H9 (cell line): ENCODE measurements around the gene CCDC28B. TPM values are rescaled to one million over a fixed set of nuclear protein-coding genes. Genes with fewer than 3 reads are reported as not detected.

Experiments
- DNase-seq: peaks from one replicate; pipeline ENCODE4 v3.0.0-alpha.2; 2017
- H2AFZ ChIP-seq: one replicate; pipeline ENCODE4 v1.6.1; 2013; ENCODE audit warnings: mild to moderate bottlenecking, low read length, control low read depth, moderate library complexity
- H2AK5ac ChIP-seq: 2 replicates; pipeline ENCODE4 v1.6.1; 2013; ENCODE audit warnings: low read length, control low read depth, mixed read lengths; ENCODE audit not compliant: insufficient read length
- H2BK120ac ChIP-seq: one replicate; pipeline ENCODE4 v1.6.1; 2013; ENCODE audit warnings: low read depth, mild to moderate bottlenecking, low read length, control low read depth, inconsistent platforms; ENCODE audit not compliant: poor library complexity, severe bottlenecking
- H2BK12ac ChIP-seq: 2 replicates; pipeline ENCODE4 v1.6.1; 2013; ENCODE audit warnings: low read length, control low read depth, mixed read lengths, low read depth; ENCODE audit not compliant: insufficient read length
- H2BK15ac ChIP-seq: 2 replicates; pipeline ENCODE4 v1.6.1; 2013; ENCODE audit warnings: low read depth, low read length, control low read depth
- H2BK20ac ChIP-seq: one replicate; pipeline ENCODE4 v1.6.1; 2013; ENCODE audit warnings: low read depth, mild to moderate bottlenecking, low read length, control low read depth, inconsistent platforms; ENCODE audit not compliant: poor library complexity, severe bottlenecking
- H2BK5ac ChIP-seq: 2 replicates; pipeline ENCODE4 v1.6.1; 2013; ENCODE audit warnings: low read length, control low read depth, mixed read lengths; ENCODE audit not compliant: insufficient read length
- H3K14ac ChIP-seq: 2 replicates; pipeline ENCODE4 v1.6.1; 2013; ENCODE audit warnings: low read length, control low read depth; ENCODE audit not compliant: insufficient read depth
- H3K18ac ChIP-seq: 2 replicates; pipeline ENCODE4 v1.6.1; 2013; ENCODE audit warnings: low read depth, mild to moderate bottlenecking, mixed read lengths, low read length, control low read depth; ENCODE audit not compliant: insufficient read length
- H3K23ac ChIP-seq: 2 replicates; pipeline ENCODE4 v1.6.1; 2013; ENCODE audit warnings: low read length, control low read depth, mixed read lengths, low read depth; ENCODE audit not compliant: insufficient read length
- H3K23me2 ChIP-seq: 2 replicates; pipeline ENCODE4 v1.6.1; 2013; ENCODE audit warnings: low read depth, mild to moderate bottlenecking, mixed read lengths, low read length, control low read depth; ENCODE audit not compliant: insufficient read length, poor library complexity, severe bottlenecking
- H3K27ac ChIP-seq: 2 replicates; pipeline ENCODE4 v1.5.1; 2013; ENCODE audit warnings: low read length, control low read depth, mixed read lengths, low read depth; ENCODE audit not compliant: insufficient read length
- H3K27me3 ChIP-seq: 2 replicates; pipeline ENCODE4 v1.6.1; 2013; ENCODE audit warnings: low read length, control low read depth, inconsistent platforms; ENCODE audit not compliant: insufficient read depth
- H3K4ac ChIP-seq: 2 replicates; pipeline ENCODE4 v1.6.1; 2013; ENCODE audit warnings: low read depth, mild to moderate bottlenecking, control low read depth, inconsistent platforms, low read length, moderate library complexity
- H3K4me1 ChIP-seq: 2 replicates; pipeline ENCODE4 v1.6.1; 2013; ENCODE audit warnings: low read length, control low read depth, inconsistent platforms; ENCODE audit not compliant: insufficient read depth
- H3K4me2 ChIP-seq: 2 replicates; pipeline ENCODE4 v1.6.1; 2013; ENCODE audit warnings: low read length, control low read depth, mixed read lengths; ENCODE audit not compliant: insufficient read length, insufficient read depth
- H3K56ac ChIP-seq: 2 replicates; pipeline ENCODE4 v1.6.1; 2013; ENCODE audit warnings: low read depth, mild to moderate bottlenecking, mixed read lengths, low read length, control low read depth; ENCODE audit not compliant: insufficient read length
- H3K79me1 ChIP-seq: 2 replicates; pipeline ENCODE4 v1.6.1; 2013; ENCODE audit warnings: low read depth, mild to moderate bottlenecking, moderate library complexity, low read length, control low read depth, inconsistent platforms; ENCODE audit not compliant: insufficient read depth, poor library complexity, severe bottlenecking
- H3K79me2 ChIP-seq: 2 replicates; pipeline ENCODE4 v1.6.1; 2013; ENCODE audit warnings: low read length, control low read depth, inconsistent platforms; ENCODE audit not compliant: insufficient read depth
- H3K9ac ChIP-seq: 2 replicates; pipeline ENCODE4 v1.6.1; 2013; ENCODE audit warnings: low read length, control low read depth, mixed read lengths; ENCODE audit not compliant: insufficient read length; ENCODE audit errors: extremely low read depth
- H3K9me3 ChIP-seq: one replicate; pipeline ENCODE4 v1.6.1; 2013; ENCODE audit warnings: low read depth, low read length, inconsistent platforms; ENCODE audit not compliant: control insufficient read depth
- H3T11ph ChIP-seq: one replicate; pipeline ENCODE4 v1.6.1; 2013; ENCODE audit warnings: mild to moderate bottlenecking, low read length, control low read depth, inconsistent platforms
- H4K20me1 ChIP-seq: one replicate; pipeline ENCODE4 v1.6.1; 2013; ENCODE audit not compliant: control insufficient read depth, insufficient read length, insufficient read depth
- H4K5ac ChIP-seq: 2 replicates; pipeline ENCODE4 v1.6.1; 2013; ENCODE audit warnings: low read depth, mild to moderate bottlenecking, mixed read lengths, low read length, control low read depth; ENCODE audit not compliant: insufficient read length
- H4K8ac ChIP-seq: replicated peaks from 2 replicates; pipeline ENCODE4 v1.6.1; 2013; ENCODE audit warnings: low read length, control low read depth, mixed read lengths, low read depth; ENCODE audit not compliant: insufficient read length
- H4K91ac ChIP-seq: 2 replicates; pipeline ENCODE4 v1.6.1; 2013; ENCODE audit warnings: low read depth, mild to moderate bottlenecking, moderate library complexity, mixed read lengths, low read length, control low read depth; ENCODE audit not compliant: insufficient read length
- H3K27ac Mint-ChIP-seq, 3 experiments: 2 replicates in 2 of 3; 3 replicates in 1 of 3; pipeline ENCODE4 v1.8.0; 2020 to 2021; ENCODE audit warnings: mixed read lengths in 3 of 3, mild to moderate bottlenecking in 1 of 3, moderate library complexity in 1 of 3
- H3K27me3 Mint-ChIP-seq: 2 replicates; pipeline ENCODE4 v1.8.0; 2021; ENCODE audit warnings: low read depth, mild to moderate bottlenecking, moderate library complexity, mixed read lengths
- H3K36me3 Mint-ChIP-seq, 3 experiments: 2 replicates in 2 of 3; 3 replicates in 1 of 3; pipeline ENCODE4 v1.8.0; 2020 to 2021; ENCODE audit warnings: low read depth in 3 of 3, mixed read lengths in 3 of 3; ENCODE audit not compliant: insufficient read depth in 1 of 3
- H3K4me1 Mint-ChIP-seq, 2 experiments: 2 replicates each; pipeline ENCODE4 v1.8.0; 2020; ENCODE audit warnings: mixed read lengths in 2 of 2
- H3K4me3 Mint-ChIP-seq, 2 experiments: 2 replicates in 1 of 2; 3 replicates in 1 of 2; pipeline ENCODE4 v1.8.0; 2020 to 2021; ENCODE audit warnings: mild to moderate bottlenecking in 2 of 2, mixed read lengths in 2 of 2, moderate library complexity in 1 of 2
- H3K9me3 Mint-ChIP-seq, 2 experiments: 2 replicates in 1 of 2; 3 replicates in 1 of 2; pipeline ENCODE4 v1.8.0; 2020; ENCODE audit warnings: mild to moderate bottlenecking in 2 of 2, mixed read lengths in 2 of 2, moderate library complexity in 1 of 2
- CTCF ChIP-seq: fragments of 200-600 bp; sonication (generic); conservative IDR thresholded peaks from 3 replicates; pipeline ENCODE4 v1.8.0; 2021; ENCODE audit warnings: antibody characterized with exemption, mild to moderate bottlenecking
- WGBS: extraction: QIAGEN DNeasy Blood & Tissue Kit; methylation state at CpG from one replicate; pipeline ENCODE4 v1.1.7; 2013; ENCODE audit warnings: missing lambda C conversion rate, low lambda C conversion rate, mixed read lengths; ENCODE audit not compliant: insufficient read length; ENCODE audit errors: extremely low coverage; 5-methylcytosine and 5-hydroxymethylcytosine counted together
- total RNA-seq: library from RNA; stranded (reverse); gene quantifications from 2 replicates; pipeline ENCODE4 v1.2.1, GENCODE V29; 2021

The CCDC28B gene
- total RNA-seq, 1 experiment from 2014 or later = 20.7 TPM

- peaks cover 2% of the 10 kb centered on the region; the same call in 1 of the 2 replicates for H3K27me3 Mint-ChIP-seq
- Histone ChIP-seq H3K79me1 (no peaks in the 10 kb centered on the region), H3K4ac (no peak overlapping the region), H3K18ac (no peak overlapping the region), H2BK120ac (no peak overlapping the region), H4K91ac (no peak overlapping the region), H2BK12ac (no peak overlapping the region), H3K56ac (no peak overlapping the region), H2AFZ (no peak overlapping the region), H3K4me2 (no peak overlapping the region), H3K4me1 (peaks cover 7% of the 10 kb centered on the region; the same call in 1 of the 2 replicates), H2BK15ac (no peak overlapping the region), H3K9me3 (no peaks in the 10 kb centered on the region), H2AK5ac (no peak overlapping the region), H3K23me2 (no peaks in the 10 kb centered on the region), H3K23ac (no peak overlapping the region), H3K27ac (no peak overlapping the region), H4K5ac (no peak overlapping the region), H3K79me2 (no peaks in the 10 kb centered on the region), H3T11ph (no peak overlapping the region), H3K9ac (no peak overlapping the region), H2BK5ac (no peak overlapping the region), H4K20me1 (no peaks in the 10 kb centered on the region), H3K14ac (no peak overlapping the region), H3K27me3 (no peaks in the 10 kb centered on the region; the same call in 1 of the 2 replicates), H4K8ac (no peak overlapping the region), H2BK20ac (no peak overlapping the region)
- H3K27ac Mint-ChIP-seq = peak overlapping the region in 1 of 3 experiments; percentile 65; a peak in 1 of 7 replicates
- no peak for DNase-seq
- WGBS = no CpG with 5 or more reads among the region's 12 CpGs
- no peaks in the 10 kb centered on the region for H3K9me3 Mint-ChIP-seq
- no peak for TF ChIP-seq CTCF
- no peak overlapping the region for H3K4me3 Mint-ChIP-seq
- no peaks in the 10 kb centered on the region for H3K36me3 Mint-ChIP-seq
- H3K4me1 Mint-ChIP-seq = peaks cover 30 to 34% of the 10 kb centered on the region in 2 experiments
Observed at GRCh38 chr1:32247452-32247851, 47.1 kb downstream of the CCDC28B start.
